CD4-positive, alpha-beta T cell (primary cell): ENCODE data around the gene ATP10A. TPM values are rescaled to one million over a fixed set of nuclear protein-coding genes. Genes with fewer than 3 reads are reported as not detected.

Experiments used
- ATAC-seq: fragments of 200-7000 bp; cut with Tn5 transposase; one replicate; pipeline ENCODE4 v1.10.0; 2022; ENCODE audit warnings: mild to moderate bottlenecking; ENCODE audit not compliant: poor library complexity
- CTCF ChIA-PET: fragments of 350-600 bp; sonication (Branson Sonifier 250); formaldehyde crosslinking; loops from one replicate; lab custom pipeline; 2021; ENCODE audit warnings: antibody characterized with exemption, inconsistent platforms; lab: Charles Lee
- POLR2A ChIA-PET: fragments of 350-600 bp; sonication (Branson Sonifier 250); formaldehyde crosslinking; loops from one replicate; lab custom pipeline; 2021; ENCODE audit warnings: antibody characterized with exemption, inconsistent platforms; lab: Charles Lee
- DNase-seq, 14 experiments: peaks; one replicate each; pipeline ENCODE4 v3.0.0-alpha.2; 2013 to 2020; ENCODE audit warnings: mixed read lengths in 2 of 14
- H3K27ac ChIP-seq, 2 donors: one replicate each; pipeline versions ENCODE4 v1.5.1 to v1.7.0; 2013; ENCODE audit warnings: low read length in 2 of 2, low read depth in 1 of 2, mild to moderate bottlenecking in 1 of 2
- H3K27me3 ChIP-seq, 2 experiments: 1 replicate in 1 of 2; 2 replicates in 1 of 2; pipeline versions ENCODE4 v1.6.1 to v1.7.0; 2013; ENCODE audit warnings: low read length in 2 of 2, control low read depth in 1 of 2, mild to moderate bottlenecking in 1 of 2, moderate library complexity in 1 of 2; ENCODE audit not compliant: insufficient read depth in 2 of 2, control insufficient read depth in 1 of 2
- H3K36me3 ChIP-seq: one replicate; pipeline ENCODE4 v1.6.1; 2013; ENCODE audit warnings: low read length, control low read depth; ENCODE audit not compliant: insufficient read depth
- H3K4me1 ChIP-seq: one replicate; pipeline ENCODE4 v1.6.1; 2013; ENCODE audit warnings: low read length, control low read depth; ENCODE audit not compliant: insufficient read depth
- H3K4me3 ChIP-seq: one replicate; pipeline ENCODE4 v1.5.1; 2013; ENCODE audit warnings: mild to moderate bottlenecking, low read length, moderate library complexity
- H3K9me3 ChIP-seq, 2 experiments: 1 replicate in 1 of 2; 2 replicates in 1 of 2; pipeline versions ENCODE4 v1.6.1 to v1.7.0; 2013; ENCODE audit warnings: low read length in 2 of 2, mild to moderate bottlenecking in 2 of 2, control low read depth in 1 of 2, moderate library complexity in 1 of 2; ENCODE audit not compliant: control insufficient read depth in 1 of 2, insufficient read depth in 1 of 2
- H3K27ac Mint-ChIP-seq: one replicate; pipeline ENCODE4 v1.8.0; 2020; ENCODE audit warnings: mixed read lengths
- H3K27me3 Mint-ChIP-seq: one replicate; pipeline ENCODE4 v1.8.0; 2021; ENCODE audit warnings: mixed read lengths
- H3K36me3 Mint-ChIP-seq: one replicate; pipeline ENCODE4 v1.8.0; 2021; ENCODE audit warnings: low read depth, mixed read lengths
- H3K4me1 Mint-ChIP-seq: one replicate; pipeline ENCODE4 v1.8.0; 2021; ENCODE audit warnings: low read depth, mixed read lengths
- H3K4me3 Mint-ChIP-seq: one replicate; pipeline ENCODE4 v1.8.0; 2020; ENCODE audit warnings: mild to moderate bottlenecking, mixed read lengths
- H3K9me3 Mint-ChIP-seq: one replicate; pipeline ENCODE4 v1.8.0; 2020; ENCODE audit warnings: mixed read lengths
- intact Hi-C, 2 experiments: fragments of 100-400 bp; cut with DNase I in 1 of 2; cut with micrococcal nuclease in 1 of 2; formaldehyde crosslinking; loops; one replicate each; pipeline versions ENCODE4 v1.15.1 to v1.9.0; 2023 to 2025; cut with DNase I, micrococcal nuclease
- total RNA-seq, 174 experiments: library from RNA in 2 of 174; stranded (reverse) in 2 of 174; gene quantifications; one replicate each; pipeline ENCODE4 v1.2.3 and lab custom pipeline; 2021 to 2026
- TF ChIP-seq, protein P1 (sequence below): fragments of 200-600 bp; IDR thresholded peaks from one replicate; pipeline ENCODE4 v1.8.0; 2022; ENCODE audit warnings: antibody characterized with exemption, mild to moderate bottlenecking

The ATP10A gene
- total RNA-seq, 2 experiments from 2014 or later: 30.0 to 30.4 TPM

DNA sequence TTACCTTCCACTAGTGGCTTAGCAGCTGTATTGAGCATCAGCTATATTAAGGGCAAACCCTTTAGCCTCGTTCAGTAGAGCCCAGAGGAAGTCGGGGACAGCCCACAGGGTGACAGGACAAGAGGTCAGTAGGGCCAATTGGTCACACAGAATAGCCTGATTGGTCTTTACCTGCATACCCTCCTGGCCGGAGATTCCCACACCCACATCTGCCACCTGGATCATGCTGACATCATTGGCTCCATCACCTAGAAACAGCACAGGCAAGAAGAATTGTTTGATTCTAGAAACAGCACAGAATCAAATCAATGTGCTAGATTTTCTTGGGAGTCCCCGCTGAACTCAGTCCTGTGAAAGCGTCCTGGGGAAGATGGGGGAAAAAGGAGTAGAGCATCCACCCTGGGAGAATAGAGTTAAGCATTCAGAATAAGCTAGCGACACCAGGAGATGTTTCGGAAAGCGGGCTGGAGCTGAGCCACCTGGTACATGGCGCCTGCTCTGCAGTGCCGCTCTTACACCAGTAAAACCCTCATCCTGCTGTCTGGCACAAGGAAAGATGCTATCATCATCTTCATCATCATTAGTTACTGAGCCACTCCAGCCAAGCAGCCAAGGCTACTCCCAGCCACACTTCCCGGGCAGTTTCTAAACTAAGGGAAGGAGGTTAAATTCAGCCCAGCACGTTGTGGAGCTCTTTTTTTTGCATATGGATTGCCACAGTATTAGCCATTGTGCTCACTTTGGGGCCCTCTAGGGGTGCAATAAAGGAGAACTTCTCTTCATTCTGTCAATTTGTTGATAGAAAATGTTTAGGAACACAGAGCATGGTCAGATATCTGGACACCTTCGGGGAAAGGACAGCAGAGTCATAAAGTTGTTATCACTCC lies 171.3 kb downstream of the ATP10A start:
- H3K27me3 Mint-ChIP-seq: no peaks in the 10 kb centered on the region
- H3K36me3 ChIP-seq: peaks cover 61% of the 10 kb centered on the region
- H3K9me3 Mint-ChIP-seq: no peaks in the 10 kb centered on the region
- intact Hi-C loops: no loop called here
- TF ChIP-seq, protein P1, sequence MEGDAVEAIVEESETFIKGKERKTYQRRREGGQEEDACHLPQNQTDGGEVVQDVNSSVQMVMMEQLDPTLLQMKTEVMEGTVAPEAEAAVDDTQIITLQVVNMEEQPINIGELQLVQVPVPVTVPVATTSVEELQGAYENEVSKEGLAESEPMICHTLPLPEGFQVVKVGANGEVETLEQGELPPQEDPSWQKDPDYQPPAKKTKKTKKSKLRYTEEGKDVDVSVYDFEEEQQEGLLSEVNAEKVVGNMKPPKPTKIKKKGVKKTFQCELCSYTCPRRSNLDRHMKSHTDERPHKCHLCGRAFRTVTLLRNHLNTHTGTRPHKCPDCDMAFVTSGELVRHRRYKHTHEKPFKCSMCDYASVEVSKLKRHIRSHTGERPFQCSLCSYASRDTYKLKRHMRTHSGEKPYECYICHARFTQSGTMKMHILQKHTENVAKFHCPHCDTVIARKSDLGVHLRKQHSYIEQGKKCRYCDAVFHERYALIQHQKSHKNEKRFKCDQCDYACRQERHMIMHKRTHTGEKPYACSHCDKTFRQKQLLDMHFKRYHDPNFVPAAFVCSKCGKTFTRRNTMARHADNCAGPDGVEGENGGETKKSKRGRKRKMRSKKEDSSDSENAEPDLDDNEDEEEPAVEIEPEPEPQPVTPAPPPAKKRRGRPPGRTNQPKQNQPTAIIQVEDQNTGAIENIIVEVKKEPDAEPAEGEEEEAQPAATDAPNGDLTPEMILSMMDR: no peak
- H3K36me3 Mint-ChIP-seq: peaks cover 86% of the 10 kb centered on the region
- H3K4me3 Mint-ChIP-seq: no peak overlapping the region
- no peak overlapping the region for H3K27ac ChIP-seq
- DNase-seq (no peak), ATAC-seq (no peak)
- no peak overlapping the region for H3K4me3 ChIP-seq
- no peaks in the 10 kb centered on the region for H3K4me1 ChIP-seq
- H3K27me3 ChIP-seq: no peaks in the 10 kb centered on the region
- ChIA-PET CTCF (no interaction called here), POLR2A (no interaction called here)
- H3K27ac Mint-ChIP-seq: no peak overlapping the region
- no peaks in the 10 kb centered on the region for H3K4me1 Mint-ChIP-seq
- no peaks in the 10 kb centered on the region for H3K9me3 ChIP-seq

DNA sequence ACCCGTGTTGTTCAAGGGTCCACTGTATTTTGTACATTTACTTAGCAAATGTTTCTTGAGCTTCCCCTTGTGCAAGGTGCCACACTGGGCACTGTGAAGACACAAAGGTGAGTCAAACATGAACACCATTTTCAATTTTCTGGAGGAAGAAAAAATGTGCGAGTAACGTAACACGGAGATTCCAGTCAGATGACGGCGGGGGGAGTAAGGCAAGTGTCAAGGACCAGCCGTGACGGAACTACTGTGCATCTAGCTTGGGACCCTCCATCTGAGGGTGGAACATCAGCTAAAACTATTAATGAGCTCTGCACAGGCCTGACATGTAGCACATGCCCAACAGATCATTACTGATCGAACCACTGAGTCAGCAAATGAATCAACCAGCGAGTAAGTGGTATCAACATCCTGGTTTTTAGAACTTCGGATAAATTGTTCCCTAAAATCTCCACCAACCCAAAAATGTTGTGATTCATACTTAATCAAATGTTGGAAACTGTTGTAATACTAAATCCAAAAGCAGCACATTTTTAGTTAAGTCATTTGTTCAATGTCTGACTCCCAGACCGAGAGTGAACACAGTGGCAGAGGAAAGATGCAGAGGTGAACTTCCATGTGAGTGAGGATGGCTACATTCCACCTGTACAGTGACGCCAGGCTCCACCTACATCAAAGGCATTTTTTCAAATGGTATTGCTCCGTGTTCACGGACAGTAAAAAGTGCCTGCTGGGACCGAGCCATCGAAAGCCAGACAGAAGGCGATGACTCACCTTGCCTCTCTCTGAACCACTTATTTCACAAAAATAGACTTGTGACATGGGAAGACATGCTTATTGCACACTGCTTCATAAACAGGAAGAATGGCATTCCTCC lies 172.2 kb downstream of the ATP10A start:
- H3K27ac Mint-ChIP-seq: no peak overlapping the region
- H3K4me3 Mint-ChIP-seq: no peak overlapping the region
- Histone ChIP-seq H3K4me3 (no peak overlapping the region), H3K27ac (no peak overlapping the region), H3K9me3 (no peaks in the 10 kb centered on the region), H3K27me3 (no peaks in the 10 kb centered on the region), H3K4me1 (no peaks in the 10 kb centered on the region), H3K36me3 (peaks cover 54% of the 10 kb centered on the region)
- TF ChIP-seq, protein P1: no peak
- ATAC-seq (no peak), DNase-seq (no peak)
- ChIA-PET CTCF (no interaction called here), POLR2A (no interaction called here)
- no peaks in the 10 kb centered on the region for H3K27me3 Mint-ChIP-seq
- intact Hi-C loops: no loop called here
- peaks cover 79% of the 10 kb centered on the region for H3K36me3 Mint-ChIP-seq
- no peaks in the 10 kb centered on the region for H3K4me1 Mint-ChIP-seq
- H3K9me3 Mint-ChIP-seq: no peaks in the 10 kb centered on the region

- Histone ChIP-seq H3K27me3 (no peaks in the 10 kb centered on the region), H3K36me3 (peaks cover 47% of the 10 kb centered on the region), H3K4me3 (no peak overlapping the region), H3K27ac (no peak overlapping the region), H3K4me1 (no peaks in the 10 kb centered on the region), H3K9me3 (peaks cover 0 to 4% of the 10 kb centered on the region in 2 experiments)
- no peak for DNase-seq
- no peaks in the 10 kb centered on the region for H3K9me3 Mint-ChIP-seq
- ATAC-seq: no peak
- H3K4me1 Mint-ChIP-seq: no peaks in the 10 kb centered on the region
- no peak overlapping the region for H3K27ac Mint-ChIP-seq
- H3K36me3 Mint-ChIP-seq: peaks cover 84% of the 10 kb centered on the region
- H3K27me3 Mint-ChIP-seq: no peaks in the 10 kb centered on the region
- H3K4me3 Mint-ChIP-seq: no peak overlapping the region
- TF ChIP-seq, protein P1: no peak
- ChIA-PET POLR2A (no interaction called here), CTCF (no interaction called here)
- intact Hi-C loops: no loop called here
These were observed 173.5 kb downstream of the ATP10A start for GRCh38 chr15:25689592-25689991.
